ENCODE data around the gene PGM5. TPM values are rescaled to one million over a fixed set of nuclear protein-coding genes. Genes with fewer than 3 reads are reported as not detected.

The PGM5 gene
- total RNA-seq, 1 donor from 2014 or later, result 102 TPM

- Histone ChIP-seq H3K9me3 (no peaks in the 10 kb centered on the region), H3K27ac (no peak overlapping the region), H3K4me3 (no peak overlapping the region), H3K36me3 (no peaks in the 10 kb centered on the region), H3K4me1 (no peaks in the 10 kb centered on the region), H3K27me3 (no peaks in the 10 kb centered on the region)
- TF ChIP-seq CTCF (IDR thresholded peaks at IDR 0.05) (no peak), POLR2AphosphoS5 (IDR thresholded peaks at IDR 0.05; ENCODE audit: insufficient read depth in 1 of 2, low read depth in 1 of 2) (no peak), POLR2A (IDR thresholded peaks at IDR 0.05) (no peak)
- intact Hi-C loops (cut with DNase I), result no loop called here
- no peak for DNase-seq (ENCODE audit: extremely low spot score in 2 of 2)
Observed at GRCh38 chr9:68522131-68522530, 165.7 kb downstream of the PGM5 start.

- Histone ChIP-seq H3K27ac (no peak overlapping the region), H3K4me1 (no peaks in the 10 kb centered on the region), H3K36me3 (no peaks in the 10 kb centered on the region), H3K4me3 (no peak overlapping the region), H3K27me3 (no peaks in the 10 kb centered on the region), H3K9me3 (no peaks in the 10 kb centered on the region)
- TF ChIP-seq POLR2A (IDR thresholded peaks at IDR 0.05) (no peak), POLR2AphosphoS5 (IDR thresholded peaks at IDR 0.05; ENCODE audit: insufficient read depth in 1 of 2, low read depth in 1 of 2) (no peak), CTCF (IDR thresholded peaks at IDR 0.05) (no peak)
- intact Hi-C loops (cut with DNase I), result no loop called here
- no peak for DNase-seq (ENCODE audit: extremely low spot score in 2 of 2)
Observed at GRCh38 chr9:68522954-68523353, 166.5 kb downstream of the PGM5 start.

- TF ChIP-seq CTCF (IDR thresholded peaks at IDR 0.05), result no peak
- no peak for TF ChIP-seq POLR2A (IDR thresholded peaks at IDR 0.05)
- TF ChIP-seq POLR2AphosphoS5 (IDR thresholded peaks at IDR 0.05; ENCODE audit: insufficient read depth in 1 of 2, low read depth in 1 of 2), result peak in 1 of 2 donors; percentile 5
- Histone ChIP-seq H3K27ac (no peak overlapping the region), H3K27me3 (no peaks in the 10 kb centered on the region), H3K9me3 (no peaks in the 10 kb centered on the region), H3K4me3 (no peak overlapping the region), H3K4me1 (no peaks in the 10 kb centered on the region), H3K36me3 (no peaks in the 10 kb centered on the region)
- intact Hi-C loops (cut with DNase I), result no loop called here
- DNase-seq (ENCODE audit: extremely low spot score in 2 of 2), result no peak
Observed at GRCh38 chr9:68523367-68523936, 167.0 kb downstream of the PGM5 start.

GRCh38 chr9:68530618-68531017, 174.2 kb downstream of the PGM5 start:
- H3K4me1 ChIP-seq, result no peaks in the 10 kb centered on the region
- no peaks in the 10 kb centered on the region for H3K27me3 ChIP-seq
- intact Hi-C loops (cut with DNase I), result no loop called here
- TF ChIP-seq POLR2AphosphoS5 (IDR thresholded peaks at IDR 0.05; ENCODE audit: insufficient read depth in 1 of 2, low read depth in 1 of 2) (peak; percentile 12 to 28), CTCF (IDR thresholded peaks at IDR 0.05) (no peak)
- no peak overlapping the region for H3K4me3 ChIP-seq
- H3K27ac ChIP-seq, result no peak overlapping the region
- no peaks in the 10 kb centered on the region for H3K9me3 ChIP-seq
- no peak for DNase-seq (ENCODE audit: extremely low spot score in 2 of 2)
- H3K36me3 ChIP-seq, result no peaks in the 10 kb centered on the region

GRCh38 chr9:68532131-68532530, 175.7 kb downstream of the PGM5 start:
- Histone ChIP-seq H3K27me3 (no peaks in the 10 kb centered on the region), H3K4me1 (no peaks in the 10 kb centered on the region), H3K36me3 (no peaks in the 10 kb centered on the region), H3K27ac (no peak overlapping the region), H3K9me3 (no peaks in the 10 kb centered on the region), H3K4me3 (no peak overlapping the region)
- intact Hi-C loops (cut with DNase I), result no loop called here
- TF ChIP-seq CTCF (IDR thresholded peaks at IDR 0.05) (no peak), POLR2AphosphoS5 (IDR thresholded peaks at IDR 0.05; ENCODE audit: insufficient read depth in 1 of 2, low read depth in 1 of 2) (no peak), POLR2A (IDR thresholded peaks at IDR 0.05) (no peak)
- DNase-seq (ENCODE audit: extremely low spot score in 2 of 2), result no peak
